Inflammatory macrophage (primary cell): ENCODE results near the gene HSP90B1.
A peak's percentile ranks its signal among the peaks of the same experiment; 100 is the strongest.

Experiments used
- DNase-seq, 2 donors: peaks; one replicate each; pipeline ENCODE4 v3.0.0-alpha.2; 2020 to 2022

Gene HSP90B1

DNA sequence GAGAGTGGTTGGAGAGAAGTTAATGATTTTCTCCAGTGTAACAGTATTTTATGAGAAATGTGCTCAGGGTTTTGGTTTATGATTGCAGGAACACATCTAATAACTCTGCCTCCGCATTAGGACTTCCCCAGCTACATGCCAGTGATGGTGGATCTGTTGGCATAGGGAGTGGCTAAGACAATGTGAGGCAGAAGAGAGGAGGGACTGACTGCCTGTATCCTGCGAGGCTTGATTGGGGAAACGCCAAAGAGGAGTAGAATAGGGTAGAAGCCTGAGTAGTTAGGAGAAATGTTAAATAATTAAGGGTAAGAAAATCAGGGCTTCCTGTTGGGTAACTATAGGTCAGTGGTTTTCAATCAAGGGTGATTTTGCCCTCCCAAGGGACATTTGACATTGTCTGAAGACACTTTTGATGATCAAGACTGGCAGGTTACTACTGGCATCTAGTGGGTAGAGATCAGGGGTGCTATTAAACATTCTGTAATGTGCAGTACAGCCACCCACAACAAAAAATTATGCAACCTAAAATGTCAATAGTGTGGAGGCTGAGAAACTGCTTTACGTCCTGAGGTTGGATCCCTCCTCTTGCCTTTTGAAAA lies 48.3 kb downstream of the HSP90B1 start:
- DNase-seq: peak; percentile 18 to 21

DNA sequence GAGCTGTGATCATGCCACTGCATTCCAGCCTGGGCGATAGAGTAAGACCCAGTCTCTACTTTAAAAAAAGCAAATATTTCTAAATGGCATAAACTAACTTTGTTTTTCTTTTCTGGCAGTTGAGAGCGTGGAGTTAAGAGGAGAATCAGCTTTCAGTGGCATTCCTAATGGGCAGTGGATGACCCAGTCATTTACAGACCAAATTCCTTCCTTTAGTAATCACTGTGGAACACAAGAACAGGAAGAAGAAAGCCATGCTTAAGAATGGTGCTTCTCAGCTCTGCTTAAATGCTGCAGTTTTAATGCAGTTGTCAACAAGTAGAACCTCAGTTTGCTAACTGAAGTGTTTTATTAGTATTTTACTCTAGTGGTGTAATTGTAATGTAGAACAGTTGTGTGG lies 56.6 kb downstream of the HSP90B1 start:
- DNase-seq: no peak

DNA sequence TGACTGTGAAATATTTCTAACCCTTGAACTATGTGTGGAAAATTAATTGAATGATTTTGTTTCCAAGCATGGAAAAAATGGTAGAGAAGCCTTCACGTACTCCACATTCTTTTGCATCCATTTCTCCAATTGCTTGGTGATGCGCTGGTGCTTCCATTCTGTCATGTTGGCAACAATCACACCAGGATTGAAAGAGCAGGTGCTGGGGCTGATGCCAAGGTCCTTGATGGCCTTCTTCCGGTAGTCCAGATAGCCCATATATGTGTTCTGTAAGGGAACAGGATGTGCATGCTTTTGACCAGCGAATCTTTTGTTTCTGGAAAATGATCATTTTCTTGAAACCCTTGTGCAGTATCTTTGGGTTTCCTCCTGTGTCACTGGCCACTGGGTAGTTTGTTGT lies 64.0 kb downstream of the HSP90B1 start:
- no peak for DNase-seq

DNA sequence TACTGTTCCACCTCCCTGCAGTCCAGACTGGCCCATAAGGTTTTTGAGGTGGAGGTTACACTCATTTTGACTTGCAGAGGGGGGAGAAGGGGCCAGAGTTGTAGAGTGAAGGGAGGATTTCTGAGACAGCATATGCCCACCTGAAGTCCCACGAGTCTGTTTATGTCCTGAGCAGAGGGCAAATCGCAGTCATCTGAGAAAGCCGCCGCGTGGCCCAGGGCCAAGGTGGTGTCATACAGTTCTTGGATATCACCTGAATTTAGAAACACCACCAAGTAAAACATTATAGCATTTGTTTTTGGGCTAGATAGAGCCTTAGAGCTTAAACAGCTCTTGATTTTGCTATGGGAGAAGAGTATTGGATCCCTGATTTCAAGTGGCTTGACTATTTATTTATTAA lies 66.4 kb downstream of the HSP90B1 start:
- no peak for DNase-seq

DNA sequence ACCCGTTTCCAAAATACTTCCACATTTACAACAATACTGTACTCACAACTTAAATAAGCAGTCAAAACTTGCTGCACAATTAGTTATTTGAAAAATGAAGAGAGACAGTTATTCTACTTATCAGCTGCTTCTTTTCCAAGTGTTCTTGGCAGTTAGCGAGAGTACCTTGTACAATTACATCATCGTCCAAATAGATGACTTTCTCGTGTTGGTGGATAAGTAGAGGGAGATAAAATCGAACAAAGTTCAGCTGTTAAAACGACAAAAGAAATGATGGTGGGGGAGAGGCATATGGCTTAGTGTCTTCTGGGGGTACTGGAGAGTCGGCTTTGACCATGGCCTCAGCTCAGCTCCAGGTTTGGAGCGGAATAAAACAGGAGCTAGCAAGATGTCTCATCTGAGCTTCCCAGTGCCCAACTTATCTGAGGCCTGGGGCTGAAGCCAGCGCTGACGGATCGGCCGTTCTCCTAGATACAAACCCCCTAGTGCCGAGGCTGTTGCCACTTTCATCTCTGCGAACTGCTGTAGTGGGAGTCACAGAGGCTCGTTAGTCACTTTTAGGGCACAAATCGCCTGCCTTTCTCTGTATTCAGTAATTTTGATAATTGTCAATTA lies 67.2 kb downstream of the HSP90B1 start:
- no peak for DNase-seq
